NCI-H146 treated with DMSO at 0.1 percent for 48 hours (cell line): ENCODE measurements around the gene TREML1.
A peak's percentile ranks its signal among the peaks of the same experiment; 100 is the strongest.
"Not testable (repeated sequence)": the region's sequence is repeated elsewhere in the genome, so short reads cannot be mapped to it uniquely, and the experiment has no call there.

ENCODE experiments used
- DNase-seq: peaks from one replicate; lab custom pipeline; 2025; ENCODE audit not compliant: unreplicated experiment; lab: John Stamatoyannopoulos, UW

Gene TREML1

DNA sequence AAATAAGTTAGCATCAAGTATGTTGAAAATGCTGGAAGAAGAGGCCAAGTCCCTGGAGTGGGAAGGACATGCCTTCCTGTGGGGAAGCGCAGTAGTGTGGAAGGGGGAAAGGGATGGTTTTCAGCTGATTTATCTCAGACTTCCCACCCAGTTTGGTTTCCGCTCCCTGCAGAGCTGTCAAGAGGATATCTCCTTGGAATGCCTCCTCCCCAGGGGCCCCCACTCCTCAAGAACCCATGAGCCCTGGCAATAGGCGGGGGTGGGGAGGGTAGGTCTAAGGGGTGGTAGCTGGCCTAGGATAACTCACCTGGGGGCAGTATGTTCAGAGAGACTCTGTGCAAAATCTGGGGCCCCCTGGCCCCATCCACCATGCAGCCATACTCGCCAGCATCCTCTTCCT lies 696 bp downstream of the TREML1 start:
- no peak for DNase-seq

DNA sequence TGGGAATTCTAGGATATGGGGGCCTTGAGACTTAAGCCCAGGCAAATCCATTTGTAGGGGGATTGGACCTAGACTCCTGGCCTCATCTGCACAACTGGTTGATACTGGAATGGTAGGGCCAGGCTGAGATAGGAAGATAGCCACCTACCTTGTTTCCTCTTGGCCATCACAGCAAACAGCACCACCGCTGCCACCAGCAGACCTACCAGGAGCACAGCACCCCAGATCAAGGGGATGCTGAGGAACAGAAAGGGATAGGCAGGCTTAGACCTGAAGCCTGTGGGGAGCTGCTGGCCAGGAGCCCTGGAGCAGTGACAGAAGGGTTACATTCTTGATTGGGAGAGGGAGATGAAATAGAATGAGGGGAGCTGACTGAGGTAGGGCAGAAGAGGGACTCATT lies 3.5 kb downstream of the TREML1 start:
- no peak for DNase-seq

DNA sequence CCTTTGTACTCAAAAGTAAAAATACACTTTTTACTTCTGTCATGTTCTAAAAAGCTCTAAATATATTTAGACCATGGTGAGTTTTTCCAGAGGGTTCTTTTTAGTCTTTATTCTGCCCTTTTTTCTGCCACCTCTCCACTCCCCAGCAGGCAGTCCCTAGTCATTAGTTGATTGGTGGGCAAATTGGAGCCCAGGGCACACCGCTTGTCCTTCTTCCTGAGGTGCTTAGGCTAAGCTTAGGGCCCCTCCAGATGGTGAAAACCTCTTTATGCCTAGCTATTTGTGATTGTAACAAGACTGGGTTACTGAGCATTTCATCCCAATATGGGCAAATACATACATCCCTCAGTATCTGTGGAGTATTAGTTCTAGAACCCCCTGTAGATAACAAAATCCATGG lies 6.2 kb downstream of the TREML1 start:
- no peak for DNase-seq

DNA sequence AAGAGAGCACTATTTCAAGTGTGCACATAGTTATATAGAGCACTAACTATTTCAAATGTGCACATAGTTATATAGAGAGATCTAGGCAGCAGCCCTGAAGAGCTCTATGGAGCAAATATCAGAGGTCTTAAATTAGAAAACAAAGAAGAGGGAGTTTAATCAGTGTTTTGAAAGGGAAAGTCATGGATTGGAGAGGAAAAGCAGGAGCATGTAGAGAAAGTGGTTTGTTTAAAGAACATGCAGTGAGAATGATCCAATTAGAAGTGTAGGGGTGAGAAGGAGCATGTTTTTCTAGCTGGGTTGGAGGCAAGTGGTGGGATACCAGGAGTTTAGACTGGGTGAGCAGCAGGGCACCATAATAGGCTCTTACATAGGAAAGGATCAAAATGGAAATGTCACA lies 17.2 kb downstream of the TREML1 start:
- DNase-seq = no peak

DNA sequence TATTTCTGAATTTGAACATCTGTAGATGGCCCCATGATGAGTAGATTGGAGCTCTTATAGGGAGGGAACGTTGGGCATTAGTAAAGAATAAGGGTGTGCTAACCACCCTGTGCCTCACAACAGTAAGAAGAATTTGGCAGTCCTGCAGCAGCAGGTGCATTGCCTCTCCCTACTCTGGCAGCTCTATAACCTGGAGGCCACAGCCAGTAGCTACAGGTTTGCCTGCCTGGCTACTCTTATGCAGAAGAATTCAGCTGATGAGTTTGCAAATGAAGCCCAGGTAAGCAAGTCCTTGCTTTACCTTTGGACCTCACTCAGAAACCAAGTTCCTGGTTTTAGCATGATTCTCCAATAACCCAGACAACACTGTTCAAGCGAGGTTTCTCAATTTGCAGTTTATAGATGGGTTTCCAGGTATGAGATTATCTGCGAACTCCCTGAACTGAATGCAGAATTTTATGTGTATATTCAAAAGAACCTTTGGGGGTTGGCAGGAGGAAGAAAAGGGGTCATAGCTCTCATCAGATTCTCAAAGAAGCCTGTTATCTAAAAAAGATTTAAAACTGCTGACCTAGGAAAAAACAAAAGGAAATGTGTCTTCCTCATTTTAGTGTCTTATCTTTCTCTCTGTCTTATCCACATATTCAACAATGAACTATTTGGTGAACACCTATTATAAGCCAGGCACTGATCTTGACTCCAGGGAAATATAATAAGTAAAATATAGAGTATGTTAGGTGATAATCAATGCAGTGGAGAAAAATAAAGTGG lies 18.9 kb downstream of the TREML1 start:
- no peak for DNase-seq

DNA sequence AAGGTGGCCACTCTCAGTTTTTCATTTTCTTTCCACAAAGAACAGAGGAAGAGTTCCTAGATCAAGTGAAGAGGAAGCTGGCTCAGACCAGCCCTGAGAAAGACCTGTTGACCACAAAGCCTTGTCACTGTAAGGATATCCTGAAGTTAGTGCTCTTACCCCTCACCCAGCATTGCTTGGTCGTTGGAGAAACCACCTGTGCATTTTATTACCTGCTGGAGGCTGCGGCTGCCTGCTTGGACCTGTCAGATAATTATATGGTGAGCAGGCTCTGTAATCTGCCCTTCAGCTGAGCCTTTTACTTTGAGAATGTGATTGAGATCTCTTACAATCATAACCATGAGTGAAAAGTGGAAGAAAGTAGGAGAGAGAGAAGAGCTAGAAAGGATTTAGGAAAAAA lies 21.9 kb downstream of the TREML1 start:
- peak; percentile 79 for DNase-seq

DNA sequence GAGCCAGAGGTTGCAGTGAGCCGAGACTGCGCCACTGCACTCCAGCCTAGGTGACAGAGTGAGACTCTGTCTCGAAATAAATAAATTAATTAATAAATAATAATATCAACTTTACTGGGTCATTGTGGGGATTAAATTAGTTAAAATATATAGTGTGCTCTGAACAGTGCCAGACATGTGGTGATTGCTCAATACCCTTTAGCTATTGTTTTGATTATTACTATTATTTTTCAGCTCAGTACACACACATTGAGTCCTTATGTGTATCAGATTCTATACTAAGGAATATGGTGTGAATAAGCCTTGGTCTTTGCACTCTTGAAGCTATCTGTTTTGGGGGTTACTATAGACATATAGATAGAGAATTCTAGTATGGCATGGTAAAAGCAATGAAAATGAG lies 28.9 kb downstream of the TREML1 start:
- no peak for DNase-seq

DNA sequence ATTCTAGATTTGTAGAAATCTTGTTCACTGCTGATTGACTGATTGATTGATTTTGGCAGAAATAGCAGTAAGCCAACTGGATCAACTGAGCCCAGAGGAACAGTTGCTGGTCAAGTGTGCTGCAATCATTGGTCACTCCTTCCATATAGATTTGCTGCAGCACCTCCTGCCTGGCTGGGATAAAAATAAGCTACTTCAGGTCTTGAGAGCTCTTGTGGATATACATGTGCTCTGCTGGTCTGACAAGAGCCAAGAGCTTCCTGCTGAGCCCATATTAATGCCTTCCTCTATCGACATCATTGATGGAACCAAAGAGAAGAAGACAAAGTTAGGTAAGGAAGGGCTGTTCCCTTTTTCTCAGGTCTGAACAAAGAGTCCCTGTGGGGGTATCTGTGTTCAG lies 31.2 kb downstream of the TREML1 start:
- no peak for DNase-seq

DNA sequence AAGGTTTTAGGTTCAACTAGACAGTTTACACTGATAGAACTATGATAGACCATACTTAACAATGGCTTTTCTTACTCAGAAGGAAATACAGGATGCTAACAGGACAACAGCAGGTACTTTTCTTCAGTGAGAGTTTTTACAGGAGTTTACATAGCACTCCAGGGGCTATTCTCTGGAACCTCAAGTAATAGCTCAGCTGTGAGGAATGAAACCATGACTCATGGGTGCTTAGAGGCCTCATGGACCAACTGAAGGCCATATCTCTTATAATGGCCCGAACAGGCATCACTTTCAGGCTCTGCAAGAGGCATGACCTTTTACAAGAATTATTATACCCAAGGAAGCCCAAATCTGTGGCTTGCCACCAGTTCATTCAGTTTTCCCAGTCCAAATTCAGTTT lies 31.8 kb downstream of the TREML1 start:
- DNase-seq = no peak

DNA sequence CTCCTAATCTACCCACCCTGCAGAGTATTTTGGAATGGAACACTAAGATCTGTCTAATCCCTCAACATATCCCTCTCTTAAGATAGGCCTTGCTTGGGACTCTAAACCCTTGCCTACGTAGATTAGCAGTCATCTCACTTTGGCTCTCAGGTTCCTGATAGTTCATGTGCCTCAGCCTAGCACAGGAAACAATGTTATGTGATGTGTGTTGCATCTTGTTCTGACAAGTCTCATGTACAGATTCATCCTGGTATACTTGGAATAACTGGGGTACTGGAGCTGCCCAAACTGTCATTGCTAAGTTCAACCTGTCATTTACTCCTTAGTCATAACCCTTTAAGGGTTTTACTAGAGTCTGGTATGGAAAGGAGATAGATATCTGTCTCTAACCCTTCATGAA lies 34.1 kb downstream of the TREML1 start:
- no peak for DNase-seq

DNA sequence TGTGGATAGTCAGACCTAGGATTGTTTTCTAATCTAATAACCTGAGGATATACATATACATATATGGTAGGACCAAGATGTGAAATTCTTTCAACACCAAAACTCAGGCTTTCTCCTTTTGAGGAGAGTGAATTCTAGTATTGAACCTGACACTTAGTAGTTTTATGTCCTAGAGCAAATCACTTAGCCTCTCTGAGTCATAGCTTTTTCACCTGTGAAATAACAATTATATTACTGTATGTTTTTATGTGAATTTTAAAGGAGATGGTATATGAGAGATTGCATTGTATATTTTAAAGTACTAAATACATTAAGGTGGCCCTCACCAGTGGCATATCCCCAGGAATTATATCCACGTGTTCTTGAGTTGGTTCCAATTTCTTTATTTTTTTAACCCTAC lies 34.6 kb downstream of the TREML1 start:
- no peak for DNase-seq

DNA sequence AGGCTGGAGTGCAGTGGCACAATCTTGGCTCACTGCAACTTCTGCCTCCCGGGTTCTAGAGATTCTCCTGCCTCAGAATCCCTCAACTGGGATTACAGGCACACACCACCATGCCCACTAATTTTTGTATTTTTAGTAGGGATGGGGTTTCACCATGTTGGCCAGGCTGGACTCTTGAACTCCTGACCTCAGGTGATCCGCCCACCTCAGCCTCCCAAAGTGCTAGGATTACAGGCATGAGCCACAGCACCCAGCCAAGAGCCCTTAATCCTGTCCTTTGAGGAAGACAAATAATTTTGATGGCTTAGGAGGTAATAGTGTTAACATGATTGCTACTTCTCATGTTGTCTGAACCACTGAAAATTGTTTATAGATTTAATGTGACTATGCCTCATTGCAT lies 39.1 kb downstream of the TREML1 start:
- not testable (repeated sequence) for DNase-seq

DNA sequence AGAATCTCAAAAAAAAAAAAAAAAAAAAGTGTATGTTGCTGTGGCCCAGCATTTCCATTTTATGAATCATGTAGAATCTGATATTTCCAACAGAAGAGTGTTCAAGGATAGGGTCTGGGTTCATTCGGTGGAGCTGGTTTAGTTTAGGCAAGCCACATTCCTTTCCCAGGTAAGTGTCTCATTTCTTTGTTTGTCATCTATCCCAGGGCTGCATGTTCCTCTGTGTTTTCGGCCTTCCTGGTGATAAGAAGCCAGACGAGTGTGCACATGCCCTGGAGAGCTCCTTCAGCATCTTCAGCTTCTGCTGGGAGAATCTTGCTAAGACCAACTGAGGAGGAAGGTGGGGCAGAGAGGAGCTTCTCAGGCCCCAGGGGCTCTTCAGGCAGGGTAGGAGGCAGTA lies 43.1 kb downstream of the TREML1 start:
- no peak for DNase-seq

DNA sequence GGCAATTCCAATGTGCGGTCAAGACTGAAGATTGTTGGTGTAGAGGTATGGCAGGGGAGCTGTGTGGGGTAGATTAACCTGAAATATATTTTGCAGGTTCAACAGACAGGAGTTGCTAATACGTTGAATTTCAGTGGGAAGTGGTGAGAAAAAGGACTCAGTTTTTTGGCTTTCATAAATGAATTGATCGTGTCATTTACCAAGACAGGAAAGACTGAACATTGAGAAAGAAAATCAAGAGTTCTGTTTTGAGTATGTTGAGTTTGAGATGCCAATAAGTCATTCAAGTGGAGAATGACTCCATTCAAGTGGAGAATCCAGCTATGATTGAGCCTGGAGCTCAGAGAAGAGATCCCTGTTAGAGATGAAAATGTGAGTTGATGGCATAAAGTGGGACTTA lies 50.3 kb downstream of the TREML1 start:
- no peak for DNase-seq

DNA sequence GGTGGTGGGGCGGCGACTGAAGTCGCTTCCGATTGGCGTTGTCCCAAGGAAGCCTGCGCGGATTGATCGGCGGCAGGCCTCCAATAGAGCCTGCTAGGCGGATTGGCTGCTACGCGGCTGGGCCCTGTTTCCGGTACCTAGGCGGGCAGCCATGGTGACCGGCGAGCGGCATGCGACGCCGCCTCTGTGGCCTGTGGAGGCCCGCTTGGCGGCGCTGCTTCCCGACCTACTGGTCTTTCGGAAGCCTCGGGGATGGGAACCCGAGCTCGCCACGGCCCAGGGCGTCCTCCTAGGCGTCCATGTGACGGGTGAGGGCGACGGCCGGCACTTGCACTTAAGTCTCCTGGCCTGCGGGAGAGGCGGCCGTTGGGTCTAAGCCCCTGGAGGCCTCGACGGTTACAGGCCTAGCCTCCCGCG lies 53.3 kb downstream of the TREML1 start:
- no peak for DNase-seq
